Measurements from ENCODE around the gene CD4.

Gene CD4

GRCh38 chr12:6810758-6811157, 21.4 kb downstream of the CD4 start:
- Histone ChIP-seq H3K27me3 (ENCODE audit: control insufficient read depth, low read length) (peaks cover 28% of the 10 kb centered on the region), H3K4me1 (ENCODE audit: control insufficient read depth, low read length) (peaks cover 15% of the 10 kb centered on the region), H3K79me2 (ENCODE audit: control insufficient read depth, low read length) (no peaks in the 10 kb centered on the region), H3K9me2 (replicated peaks; ENCODE audit: control insufficient read depth, low read length) (no peaks in the 10 kb centered on the region), H4K20me1 (ENCODE audit: control insufficient read depth, insufficient read depth, low read depth, low read length) (no peaks in the 10 kb centered on the region), H3K27ac (ENCODE audit: low read depth, low read length) (no peak overlapping the region), H3K36me3 (ENCODE audit: control insufficient read depth, low read length) (no peaks in the 10 kb centered on the region), H3K4me2 (ENCODE audit: low read length) (no peak overlapping the region), H3K4me3 (ENCODE audit: low read length) (no peak overlapping the region), H3K9me3 (ENCODE audit: control insufficient read depth, insufficient read depth, low read length) (no peaks in the 10 kb centered on the region), H3F3A (ENCODE audit: control insufficient read depth, insufficient read depth) (no peaks in the 10 kb centered on the region)
- TF ChIP-seq CTCF (IDR thresholded peaks at IDR 0.05; ENCODE audit: low read depth, low read length, poor library complexity, severe bottlenecking) (no peak), EZH2phosphoT487 (IDR thresholded peaks at IDR 0.05; ENCODE audit: borderline replicate concordance, low read length) (no peak)

- peaks cover 15% of the 10 kb centered on the region for H3K4me1 ChIP-seq (ENCODE audit: control insufficient read depth, low read length)
- H3K4me2 ChIP-seq (ENCODE audit: low read length), result no peak overlapping the region; the same call in 1 of the 2 replicates
- H3K9me2 ChIP-seq (replicated peaks; ENCODE audit: control insufficient read depth, low read length), result no peaks in the 10 kb centered on the region
- no peaks in the 10 kb centered on the region for H4K20me1 ChIP-seq (ENCODE audit: control insufficient read depth, insufficient read depth, low read depth, low read length)
- H3K79me2 ChIP-seq (ENCODE audit: control insufficient read depth, low read length), result no peaks in the 10 kb centered on the region
- H3K27ac ChIP-seq (ENCODE audit: low read depth, low read length), result no peak overlapping the region
- no peaks in the 10 kb centered on the region for H3F3A ChIP-seq (ENCODE audit: control insufficient read depth, insufficient read depth)
- peaks cover 25% of the 10 kb centered on the region for H3K27me3 ChIP-seq (ENCODE audit: control insufficient read depth, low read length)
- no peak overlapping the region for H3K4me3 ChIP-seq (ENCODE audit: low read length)
- H3K9me3 ChIP-seq (ENCODE audit: control insufficient read depth, insufficient read depth, low read length), result no peaks in the 10 kb centered on the region
- TF ChIP-seq EZH2phosphoT487 (IDR thresholded peaks at IDR 0.05; ENCODE audit: borderline replicate concordance, low read length) (no peak), CTCF (IDR thresholded peaks at IDR 0.05; ENCODE audit: low read depth, low read length, poor library complexity, severe bottlenecking) (no peak)
- no peaks in the 10 kb centered on the region for H3K36me3 ChIP-seq (ENCODE audit: control insufficient read depth, low read length)
Measured at GRCh38 chr12:6813363-6813762, 24.0 kb downstream of the CD4 start.

GRCh38 chr12:6816598-6816997, 27.3 kb downstream of the CD4 start:
- no peak overlapping the region for H3K4me2 ChIP-seq (ENCODE audit: low read length)
- H3K36me3 ChIP-seq (ENCODE audit: control insufficient read depth, low read length), result no peaks in the 10 kb centered on the region
- H3K4me1 ChIP-seq (ENCODE audit: control insufficient read depth, low read length), result peaks cover 21% of the 10 kb centered on the region
- no peaks in the 10 kb centered on the region for H4K20me1 ChIP-seq (ENCODE audit: control insufficient read depth, insufficient read depth, low read depth, low read length)
- no peak overlapping the region for H3K4me3 ChIP-seq (ENCODE audit: low read length)
- no peaks in the 10 kb centered on the region for H3F3A ChIP-seq (ENCODE audit: control insufficient read depth, insufficient read depth)
- H3K79me2 ChIP-seq (ENCODE audit: control insufficient read depth, low read length), result no peaks in the 10 kb centered on the region
- TF ChIP-seq CTCF (IDR thresholded peaks at IDR 0.05; ENCODE audit: low read depth, low read length, poor library complexity, severe bottlenecking) (no peak), EZH2phosphoT487 (IDR thresholded peaks at IDR 0.05; ENCODE audit: borderline replicate concordance, low read length) (no peak)
- no peaks in the 10 kb centered on the region for H3K9me3 ChIP-seq (ENCODE audit: control insufficient read depth, insufficient read depth, low read length)
- H3K27ac ChIP-seq (ENCODE audit: low read depth, low read length), result no peak overlapping the region
- no peaks in the 10 kb centered on the region for H3K9me2 ChIP-seq (replicated peaks; ENCODE audit: control insufficient read depth, low read length)
- H3K27me3 ChIP-seq (ENCODE audit: control insufficient read depth, low read length), result peaks cover 46% of the 10 kb centered on the region

- Histone ChIP-seq H3K36me3 (ENCODE audit: control insufficient read depth, low read length) (no peaks in the 10 kb centered on the region), H3K27ac (ENCODE audit: low read depth, low read length) (no peak overlapping the region), H3K4me3 (ENCODE audit: low read length) (no peak overlapping the region), H3F3A (ENCODE audit: control insufficient read depth, insufficient read depth) (no peaks in the 10 kb centered on the region), H3K27me3 (ENCODE audit: control insufficient read depth, low read length) (peaks cover 48% of the 10 kb centered on the region), H4K20me1 (ENCODE audit: control insufficient read depth, insufficient read depth, low read depth, low read length) (no peaks in the 10 kb centered on the region), H3K79me2 (ENCODE audit: control insufficient read depth, low read length) (no peaks in the 10 kb centered on the region), H3K9me3 (ENCODE audit: control insufficient read depth, insufficient read depth, low read length) (no peaks in the 10 kb centered on the region), H3K4me1 (ENCODE audit: control insufficient read depth, low read length) (peaks cover 25% of the 10 kb centered on the region), H3K9me2 (replicated peaks; ENCODE audit: control insufficient read depth, low read length) (no peaks in the 10 kb centered on the region), H3K4me2 (ENCODE audit: low read length) (no peak overlapping the region)
- TF ChIP-seq EZH2phosphoT487 (IDR thresholded peaks at IDR 0.05; ENCODE audit: borderline replicate concordance, low read length) (no peak), CTCF (IDR thresholded peaks at IDR 0.05; ENCODE audit: low read depth, low read length, poor library complexity, severe bottlenecking) (no peak)
Measured at GRCh38 chr12:6817098-6817497, 27.8 kb downstream of the CD4 start.
